ENCODE measurements around the gene DENND1A. TPM values are rescaled to one million over a fixed set of nuclear protein-coding genes. Genes with fewer than 3 reads are reported as not detected.

The DENND1A gene
- total RNA-seq, 1 donor from 2014 or later: 16.3 TPM

DNA sequence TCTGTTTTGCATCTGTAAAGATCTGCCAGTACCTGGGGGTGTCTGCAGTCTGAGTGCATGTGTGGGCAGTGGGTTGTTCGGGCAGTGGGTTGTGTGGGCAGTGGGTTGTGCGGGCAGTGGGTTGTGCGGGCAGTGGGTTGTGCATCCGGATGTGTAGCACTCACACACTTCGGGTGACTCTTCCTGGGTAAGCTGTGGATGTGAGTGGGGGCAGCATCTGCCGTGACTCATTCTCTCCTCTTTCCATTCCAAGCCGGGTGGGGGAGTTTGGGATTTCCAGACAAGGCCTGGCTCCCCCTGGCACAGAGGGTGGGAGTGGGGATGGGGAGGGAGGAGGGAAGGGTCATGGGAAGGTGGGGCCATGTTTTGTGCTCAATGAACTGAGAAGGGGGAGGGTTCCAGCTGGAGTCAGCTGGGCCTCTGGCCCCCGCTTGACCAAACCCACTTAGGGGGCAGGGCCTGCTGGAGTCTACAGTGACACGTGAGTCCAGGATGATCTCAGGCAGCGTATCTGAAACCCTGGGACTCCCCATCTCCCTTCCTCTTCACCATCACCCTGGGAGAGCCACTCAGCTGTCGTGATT lies 565.6 kb downstream of the DENND1A start:
- peak; percentile 29 for DNase-seq (ENCODE audit: low read depth)

DNA sequence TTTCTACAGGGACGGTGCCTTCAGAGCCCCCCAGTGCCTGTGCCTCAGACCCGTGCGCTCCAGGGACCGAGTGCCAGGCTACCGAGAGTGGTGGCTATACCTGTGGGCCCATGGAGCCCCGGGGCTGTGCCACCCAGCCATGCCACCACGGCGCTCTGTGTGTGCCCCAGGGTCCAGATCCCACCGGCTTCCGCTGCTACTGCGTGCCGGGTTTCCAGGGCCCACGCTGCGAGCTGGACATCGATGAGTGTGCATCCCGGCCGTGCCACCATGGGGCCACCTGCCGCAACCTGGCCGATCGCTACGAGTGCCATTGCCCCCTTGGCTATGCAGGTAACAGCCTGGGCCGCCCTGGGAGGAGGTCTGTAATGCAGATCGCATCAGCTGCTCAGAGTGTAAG lies 567.1 kb downstream of the DENND1A start:
- no peak for DNase-seq (ENCODE audit: low read depth)

DNA sequence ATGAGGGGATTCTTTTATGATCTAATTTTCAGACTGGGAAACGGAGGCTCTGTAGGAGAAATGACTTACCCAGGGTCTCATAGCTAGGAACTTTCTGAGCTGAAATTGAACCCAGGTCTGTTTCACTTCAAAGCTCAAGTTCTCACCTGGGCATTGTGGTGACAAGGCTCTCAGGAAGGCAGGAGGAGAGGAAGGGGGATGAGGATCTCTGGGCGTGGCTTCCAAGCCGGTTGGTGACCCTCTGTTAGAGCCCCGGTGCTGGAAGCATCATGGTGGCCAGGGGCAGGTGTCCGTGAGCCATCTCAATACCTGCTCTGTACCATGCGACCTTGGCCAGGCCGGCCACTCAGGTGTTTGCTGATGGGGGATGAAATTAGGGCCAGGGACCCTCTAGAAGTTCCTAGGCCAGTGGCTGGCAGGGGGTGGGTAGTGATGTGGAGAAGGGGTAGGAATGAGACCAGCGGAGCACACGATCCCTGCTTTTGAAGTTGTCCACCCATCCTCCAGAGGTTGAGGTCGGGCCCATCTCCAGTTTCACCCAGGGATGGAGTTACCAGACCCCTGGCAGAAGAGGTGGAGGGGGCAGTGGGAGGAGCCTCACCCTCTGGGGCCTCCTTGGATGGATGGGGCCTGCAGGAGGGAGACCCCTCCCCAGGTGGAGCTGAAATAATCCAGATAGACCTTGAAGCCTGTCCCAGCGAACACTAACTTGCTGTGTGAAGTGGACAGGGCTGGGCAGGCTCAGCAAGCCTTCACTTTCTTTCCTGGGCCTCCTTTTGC lies 568.0 kb downstream of the DENND1A start:
- DNase-seq (ENCODE audit: low read depth): no peak

DNA sequence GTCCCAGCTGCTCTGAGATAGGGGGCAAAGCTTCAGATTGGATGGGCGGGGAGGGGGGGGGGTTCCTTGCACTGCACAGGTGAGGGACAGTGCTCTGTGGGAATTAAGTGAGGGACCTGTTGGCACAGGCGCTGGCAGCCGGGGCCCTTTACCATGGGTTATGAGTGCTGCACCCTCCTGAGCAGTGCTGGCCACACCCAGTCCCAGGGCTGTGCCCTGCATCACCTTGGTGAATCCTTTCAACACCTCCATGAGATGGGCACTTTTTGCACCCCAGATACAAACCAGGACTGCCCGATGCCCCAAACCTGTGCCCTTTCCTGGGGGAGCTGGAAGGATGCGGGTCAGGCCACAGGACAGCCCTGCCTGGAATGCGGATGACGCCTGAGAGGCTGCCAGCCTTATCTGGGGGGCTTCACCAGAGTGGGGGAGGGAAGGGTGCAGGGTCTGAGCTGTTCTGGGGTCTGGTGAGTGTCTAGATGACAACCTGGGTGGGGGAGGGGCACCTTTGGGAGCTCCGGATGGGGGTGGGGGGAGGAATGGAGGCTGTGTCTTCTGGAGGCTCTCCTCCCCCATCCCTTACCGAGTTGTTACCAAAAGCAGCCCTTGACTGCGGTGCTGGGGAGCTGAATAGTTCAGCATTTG lies 568.7 kb downstream of the DENND1A start:
- DNase-seq (ENCODE audit: low read depth): no peak

GRCh38 chr9:123360161-123361085 lies 569.5 kb downstream of the DENND1A start:
- DNase-seq (ENCODE audit: low read depth): no peak

DNA sequence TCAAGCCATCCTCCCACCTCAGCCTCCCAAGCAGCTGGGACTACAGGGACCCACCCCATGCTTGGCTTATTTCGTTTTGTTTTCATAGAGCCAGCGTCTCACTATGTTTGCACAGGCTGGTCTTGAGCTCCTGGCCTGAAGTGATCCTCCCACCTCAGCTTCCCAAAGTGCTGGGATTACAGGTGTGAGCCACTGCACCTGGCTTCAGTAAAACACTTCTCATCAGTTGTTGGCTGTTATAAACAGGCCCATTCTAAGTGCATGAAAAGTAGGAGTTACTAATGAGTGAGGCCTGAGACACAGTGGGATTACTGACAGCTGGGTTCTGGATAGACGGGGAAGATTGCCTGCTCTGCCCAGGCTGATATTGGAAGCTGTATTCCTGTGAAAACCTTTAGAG lies 570.4 kb downstream of the DENND1A start:
- no peak for DNase-seq (ENCODE audit: low read depth)

DNA sequence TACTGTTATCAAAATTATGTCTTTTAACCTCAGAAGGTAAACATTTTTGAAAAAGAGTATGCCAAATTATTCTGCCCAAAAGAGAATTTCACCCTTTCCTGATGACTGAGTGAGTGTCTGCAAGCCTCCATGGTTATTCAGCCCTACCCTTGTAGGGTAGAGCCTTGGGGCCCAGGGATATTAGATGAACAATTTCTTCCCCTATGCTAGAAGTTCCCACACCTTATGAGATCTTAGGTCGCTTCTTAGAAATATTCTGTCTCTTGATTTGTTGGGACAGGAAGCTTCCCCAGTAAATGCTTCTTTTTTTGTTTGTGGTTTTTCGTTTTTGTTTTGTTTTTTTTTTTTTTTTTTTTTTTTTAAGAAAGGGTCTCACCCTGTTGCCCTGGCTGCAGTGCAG lies 570.8 kb downstream of the DENND1A start:
- DNase-seq (ENCODE audit: low read depth): no peak

GRCh38 chr9:123358181-123358905 lies 571.6 kb downstream of the DENND1A start:
- no peak for DNase-seq (ENCODE audit: low read depth)

DNA sequence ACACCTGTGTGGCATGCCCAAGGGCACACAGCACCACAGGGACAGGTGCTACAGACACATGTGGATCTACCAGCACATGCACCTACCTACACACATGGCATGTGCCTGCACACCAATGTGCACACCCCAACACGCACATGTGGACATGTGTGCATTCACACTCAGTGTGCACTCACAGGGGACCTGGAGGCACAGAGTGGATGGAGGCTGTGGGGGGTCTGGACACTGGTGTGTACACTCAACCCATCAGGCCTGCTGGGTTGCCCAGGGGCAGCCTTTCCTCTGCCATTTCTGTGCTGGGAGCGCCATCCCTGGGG lies 572.2 kb downstream of the DENND1A start:
- DNase-seq (ENCODE audit: low read depth): no peak

- DNase-seq (ENCODE audit: low read depth): no peak
These were observed 572.8 kb downstream of the DENND1A start for GRCh38 chr9:123356851-123357742.

GRCh38 chr9:123355761-123356431 lies 574.0 kb downstream of the DENND1A start, which contains the start of gene CRB2:
TSS of gene CRB2 (plus strand) at chr9:123356197. CDS start at chr9:123356261, 64 bp downstream.
- no peak for DNase-seq (ENCODE audit: low read depth)

DNA sequence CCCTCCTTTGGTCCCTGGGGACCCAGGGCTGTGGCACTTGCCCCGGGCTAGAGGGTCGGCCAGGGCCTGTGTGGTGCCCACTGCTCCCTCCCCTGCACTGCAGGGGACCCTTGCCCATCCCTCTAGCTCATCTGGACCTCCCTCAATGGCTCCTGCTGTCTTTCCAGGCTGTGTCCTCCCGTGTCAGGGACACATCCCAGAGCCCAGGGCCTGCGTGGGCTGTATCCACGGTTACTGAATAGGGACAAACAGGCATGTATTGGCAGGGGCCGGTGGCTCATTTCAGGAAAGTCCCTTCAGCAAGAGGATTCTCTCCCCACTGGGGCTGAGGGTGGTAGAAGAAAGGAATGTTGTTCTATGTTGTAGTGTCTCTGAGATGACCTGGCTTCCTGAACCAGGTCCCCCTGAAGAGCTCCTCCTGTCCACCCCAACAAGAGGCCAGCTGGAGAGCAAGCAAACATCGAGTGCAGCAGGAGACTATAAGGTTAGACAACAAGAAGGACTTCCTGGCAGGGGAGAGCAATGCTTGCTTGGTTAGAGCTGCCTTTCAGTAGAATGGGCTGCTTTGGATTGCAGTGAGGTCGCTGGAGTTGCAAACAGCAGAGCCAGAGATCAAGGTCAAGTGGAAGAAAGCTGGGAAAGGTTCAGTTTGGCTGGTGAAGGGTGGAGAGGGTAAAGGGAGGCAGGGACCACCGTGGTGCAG lies 575.0 kb downstream of the DENND1A start:
- no peak for DNase-seq (ENCODE audit: low read depth)

DNA sequence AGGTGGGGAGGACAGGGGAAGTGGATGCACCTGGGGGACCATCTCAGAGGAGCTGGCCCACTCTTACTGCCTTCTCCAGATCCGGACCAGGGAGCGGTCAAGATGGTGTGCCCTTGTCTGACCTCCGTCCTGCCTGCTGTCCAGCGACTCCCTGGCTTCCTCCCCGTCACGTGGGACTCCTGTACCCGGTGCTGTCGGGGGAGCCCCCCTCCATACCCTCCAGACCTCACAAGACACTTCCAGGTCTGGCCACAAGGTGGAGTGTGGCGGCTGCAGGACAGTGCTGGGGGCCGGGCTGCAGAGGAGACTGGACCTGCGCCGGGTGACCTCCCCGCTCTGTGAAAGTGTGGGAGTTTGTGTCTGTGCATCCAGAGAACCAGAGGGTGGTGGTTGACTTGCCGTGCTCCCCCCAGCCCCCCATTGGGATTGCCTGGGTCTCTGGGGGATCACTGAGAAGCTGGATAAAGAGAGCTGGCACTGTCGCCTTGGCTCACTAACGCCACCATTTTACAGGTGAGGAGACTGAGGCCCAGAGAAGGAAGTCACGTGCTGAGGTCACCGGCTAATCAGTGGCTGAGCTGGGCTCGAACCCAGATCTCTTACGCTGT lies 575.8 kb downstream of the DENND1A start:
- DNase-seq (ENCODE audit: low read depth): peak; percentile 61

- DNase-seq (ENCODE audit: low read depth): no peak
These were observed 576.9 kb downstream of the DENND1A start for GRCh38 chr9:123353041-123353440.

- DNase-seq (ENCODE audit: low read depth): peak; percentile 27
These were observed 579.2 kb downstream of the DENND1A start for GRCh38 chr9:123350590-123351310.

DNA sequence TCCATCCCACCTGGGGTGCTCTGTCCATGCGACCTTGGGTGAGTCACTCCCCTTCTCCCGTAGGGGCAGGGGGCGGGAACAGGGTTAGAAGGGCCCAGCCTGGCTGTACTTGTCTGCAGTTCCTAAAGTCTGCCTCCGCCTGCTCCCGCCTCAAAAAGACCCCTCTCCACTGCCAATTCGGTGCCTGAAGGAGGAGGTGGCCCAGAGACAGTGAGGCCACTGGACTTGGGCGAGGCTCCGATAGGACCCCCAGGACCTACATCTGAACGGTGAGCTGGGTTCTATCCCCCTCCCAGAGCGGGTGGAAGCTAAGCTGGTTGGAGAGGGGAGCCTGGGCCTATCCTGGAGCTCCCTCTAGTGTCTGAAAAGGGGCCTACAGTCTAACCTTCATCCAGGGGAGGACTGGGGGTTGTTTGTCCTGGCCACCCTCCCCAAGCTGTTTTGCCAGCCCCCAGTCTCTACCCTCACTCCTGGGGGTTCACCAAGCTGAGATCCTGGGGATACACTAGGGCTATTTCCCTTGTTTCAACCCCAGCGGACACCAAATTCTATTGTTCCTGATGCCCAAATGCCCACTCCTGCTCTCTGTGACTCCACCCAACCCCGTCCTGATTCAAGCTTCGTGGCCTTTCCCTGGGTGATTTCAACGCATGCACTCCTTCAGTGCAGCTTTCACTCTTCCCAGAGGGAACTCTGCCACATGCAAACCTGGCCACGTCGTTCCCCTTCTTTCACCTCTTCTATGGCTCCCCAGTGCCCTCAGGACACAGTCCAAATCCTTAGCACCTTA lies 580.0 kb downstream of the DENND1A start:
- peak; percentile 65 for DNase-seq (ENCODE audit: low read depth)

GRCh38 chr9:123349033-123349432 lies 580.9 kb downstream of the DENND1A start:
- no peak for DNase-seq (ENCODE audit: low read depth)
